Measurements from ENCODE around the gene TCAP. TPM values are rescaled to one million over a fixed set of nuclear protein-coding genes. Genes with fewer than 3 reads are reported as not detected.

The TCAP gene
- total and polyA plus RNA-seq, 10 of the 15 experiments (the other 5 are each of a cell fraction or from before 2014, with no cell fraction given) = 0.17 to 1.0 (median 0.36) TPM; not detected in 3

DNA sequence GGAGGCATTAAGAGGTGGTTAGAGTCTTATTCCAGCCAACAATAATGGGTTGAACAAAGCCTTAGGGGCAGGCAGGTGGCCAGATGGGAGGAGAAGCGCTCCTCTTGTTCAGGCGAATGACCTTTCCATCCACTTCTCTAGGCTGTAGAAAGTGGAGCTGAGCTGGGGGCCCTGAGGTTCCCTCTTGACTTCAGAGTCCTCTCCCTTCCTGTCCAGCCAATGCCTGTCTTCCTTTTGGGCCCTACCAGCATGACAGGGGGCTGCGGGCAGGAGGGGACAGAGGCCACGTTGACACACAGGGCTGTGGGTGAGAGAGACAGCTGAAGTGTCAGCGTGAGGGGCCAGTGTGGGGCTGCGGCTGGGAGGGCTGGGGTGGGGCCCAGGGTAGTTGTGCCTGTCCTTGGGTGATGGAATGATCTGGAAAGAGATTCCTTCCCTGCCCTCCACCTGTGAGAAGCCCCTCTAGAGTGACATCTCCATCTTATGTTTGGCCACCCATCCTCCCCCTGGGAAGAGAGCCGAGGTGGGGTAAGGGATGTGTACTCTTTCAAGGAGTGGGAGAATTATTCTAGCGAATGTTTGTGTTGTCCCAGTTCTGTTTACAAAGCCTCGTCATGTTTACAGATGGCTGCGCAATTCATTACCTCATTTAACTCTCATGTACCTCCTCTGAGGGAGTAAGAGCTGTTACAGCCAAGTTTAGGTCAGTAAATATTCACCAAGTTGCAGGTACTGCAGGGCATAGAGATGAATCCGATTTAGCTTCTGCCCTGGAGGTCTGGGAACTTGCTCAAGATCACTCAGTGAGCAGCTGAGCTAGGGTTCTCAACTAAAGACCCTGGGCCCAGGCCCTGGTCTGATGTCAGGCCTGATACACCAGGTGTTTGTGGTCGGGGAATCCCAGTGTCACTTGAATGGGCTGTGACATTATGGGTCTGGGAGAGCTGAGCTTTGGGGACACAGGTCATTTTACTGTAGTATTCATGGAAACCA is 38.0 kb downstream of the TCAP start (continued):
- TF ChIP-seq, protein P1, sequence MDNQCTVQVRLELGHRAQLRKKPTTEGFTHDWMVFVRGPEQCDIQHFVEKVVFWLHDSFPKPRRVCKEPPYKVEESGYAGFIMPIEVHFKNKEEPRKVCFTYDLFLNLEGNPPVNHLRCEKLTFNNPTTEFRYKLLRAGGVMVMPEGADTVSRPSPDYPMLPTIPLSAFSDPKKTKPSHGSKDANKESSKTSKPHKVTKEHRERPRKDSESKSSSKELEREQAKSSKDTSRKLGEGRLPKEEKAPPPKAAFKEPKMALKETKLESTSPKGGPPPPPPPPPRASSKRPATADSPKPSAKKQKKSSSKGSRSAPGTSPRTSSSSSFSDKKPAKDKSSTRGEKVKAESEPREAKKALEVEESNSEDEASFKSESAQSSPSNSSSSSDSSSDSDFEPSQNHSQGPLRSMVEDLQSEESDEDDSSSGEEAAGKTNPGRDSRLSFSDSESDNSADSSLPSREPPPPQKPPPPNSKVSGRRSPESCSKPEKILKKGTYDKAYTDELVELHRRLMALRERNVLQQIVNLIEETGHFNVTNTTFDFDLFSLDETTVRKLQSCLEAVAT (IDR thresholded peaks at IDR 0.05) = no peak
- TF ChIP-seq ASH2L (IDR thresholded peaks at IDR 0.05; ENCODE audit: borderline replicate concordance, low read depth) = no peak
- TF ChIP-seq MTA2 (IDR thresholded peaks at IDR 0.05; ENCODE audit: low read depth) = no peak
- no peak for TF ChIP-seq KDM1A (IDR thresholded peaks at IDR 0.05; ENCODE audit: borderline replicate concordance)
- no peak for TF ChIP-seq RCOR1 (conservative IDR thresholded peaks at IDR 0.05; ENCODE audit: low read depth, low read length)
- no peak for TF ChIP-seq ZNF384 (IDR thresholded peaks at IDR 0.05; ENCODE audit: borderline replicate concordance, low read depth, low read length)
- TF ChIP-seq NR2C1 (IDR thresholded peaks at IDR 0.05) = no peak
- TF ChIP-seq, protein P2, sequence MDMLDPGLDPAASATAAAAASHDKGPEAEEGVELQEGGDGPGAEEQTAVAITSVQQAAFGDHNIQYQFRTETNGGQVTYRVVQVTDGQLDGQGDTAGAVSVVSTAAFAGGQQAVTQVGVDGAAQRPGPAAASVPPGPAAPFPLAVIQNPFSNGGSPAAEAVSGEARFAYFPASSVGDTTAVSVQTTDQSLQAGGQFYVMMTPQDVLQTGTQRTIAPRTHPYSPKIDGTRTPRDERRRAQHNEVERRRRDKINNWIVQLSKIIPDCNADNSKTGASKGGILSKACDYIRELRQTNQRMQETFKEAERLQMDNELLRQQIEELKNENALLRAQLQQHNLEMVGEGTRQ (IDR thresholded peaks at IDR 0.05; ENCODE audit: borderline replicate concordance, low read depth, low read length) = no peak
- no peak for TF ChIP-seq NFYA (IDR thresholded peaks at IDR 0.05; ENCODE audit: borderline replicate concordance, low read depth, low read length)
- no peak for TF ChIP-seq ZNF274 (IDR thresholded peaks at IDR 0.05; ENCODE audit: insufficient read depth, insufficient read length)
- TF ChIP-seq, protein P3, sequence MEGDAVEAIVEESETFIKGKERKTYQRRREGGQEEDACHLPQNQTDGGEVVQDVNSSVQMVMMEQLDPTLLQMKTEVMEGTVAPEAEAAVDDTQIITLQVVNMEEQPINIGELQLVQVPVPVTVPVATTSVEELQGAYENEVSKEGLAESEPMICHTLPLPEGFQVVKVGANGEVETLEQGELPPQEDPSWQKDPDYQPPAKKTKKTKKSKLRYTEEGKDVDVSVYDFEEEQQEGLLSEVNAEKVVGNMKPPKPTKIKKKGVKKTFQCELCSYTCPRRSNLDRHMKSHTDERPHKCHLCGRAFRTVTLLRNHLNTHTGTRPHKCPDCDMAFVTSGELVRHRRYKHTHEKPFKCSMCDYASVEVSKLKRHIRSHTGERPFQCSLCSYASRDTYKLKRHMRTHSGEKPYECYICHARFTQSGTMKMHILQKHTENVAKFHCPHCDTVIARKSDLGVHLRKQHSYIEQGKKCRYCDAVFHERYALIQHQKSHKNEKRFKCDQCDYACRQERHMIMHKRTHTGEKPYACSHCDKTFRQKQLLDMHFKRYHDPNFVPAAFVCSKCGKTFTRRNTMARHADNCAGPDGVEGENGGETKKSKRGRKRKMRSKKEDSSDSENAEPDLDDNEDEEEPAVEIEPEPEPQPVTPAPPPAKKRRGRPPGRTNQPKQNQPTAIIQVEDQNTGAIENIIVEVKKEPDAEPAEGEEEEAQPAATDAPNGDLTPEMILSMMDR (IDR thresholded peaks at IDR 0.05 in 2 of 3, conservative IDR thresholded peaks at IDR 0.05 in 1 of 3; ENCODE audit: control insufficient read depth in 2 of 3, extremely low read depth in 1 of 3, insufficient read depth in 1 of 3, low read depth in 3 of 3, low read length in 3 of 3) = no peak
- no peak for TF ChIP-seq ETV6 (conservative IDR thresholded peaks at IDR 0.05 in 1 of 2, IDR thresholded peaks at IDR 0.05 in 1 of 2; ENCODE audit: borderline replicate concordance in 1 of 2, low read depth in 1 of 2)
- TF ChIP-seq MYB (IDR thresholded peaks at IDR 0.05; ENCODE audit: borderline replicate concordance, low read depth, low read length) = no peak
- TF ChIP-seq RB1 (IDR thresholded peaks at IDR 0.05; ENCODE audit: borderline replicate concordance) = no peak
- no peak for TF ChIP-seq CBX5 (IDR thresholded peaks at IDR 0.05; ENCODE audit: low read depth)
- TF ChIP-seq RAD51 (IDR thresholded peaks at IDR 0.05) = no peak
- peak; percentile 51 for TF ChIP-seq IKZF1 (conservative IDR thresholded peaks at IDR 0.05)
- TF ChIP-seq, protein P4, sequence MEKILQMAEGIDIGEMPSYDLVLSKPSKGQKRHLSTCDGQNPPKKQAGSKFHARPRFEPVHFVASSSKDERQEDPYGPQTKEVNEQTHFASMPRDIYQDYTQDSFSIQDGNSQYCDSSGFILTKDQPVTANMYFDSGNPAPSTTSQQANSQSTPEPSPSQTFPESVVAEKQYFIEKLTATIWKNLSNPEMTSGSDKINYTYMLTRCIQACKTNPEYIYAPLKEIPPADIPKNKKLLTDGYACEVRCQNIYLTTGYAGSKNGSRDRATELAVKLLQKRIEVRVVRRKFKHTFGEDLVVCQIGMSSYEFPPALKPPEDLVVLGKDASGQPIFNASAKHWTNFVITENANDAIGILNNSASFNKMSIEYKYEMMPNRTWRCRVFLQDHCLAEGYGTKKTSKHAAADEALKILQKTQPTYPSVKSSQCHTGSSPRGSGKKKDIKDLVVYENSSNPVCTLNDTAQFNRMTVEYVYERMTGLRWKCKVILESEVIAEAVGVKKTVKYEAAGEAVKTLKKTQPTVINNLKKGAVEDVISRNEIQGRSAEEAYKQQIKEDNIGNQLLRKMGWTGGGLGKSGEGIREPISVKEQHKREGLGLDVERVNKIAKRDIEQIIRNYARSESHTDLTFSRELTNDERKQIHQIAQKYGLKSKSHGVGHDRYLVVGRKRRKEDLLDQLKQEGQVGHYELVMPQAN (conservative IDR thresholded peaks at IDR 0.05) = no peak
- TF ChIP-seq YY1 (IDR thresholded peaks at IDR 0.05; ENCODE audit: low read depth, low read length) = no peak
- no peak for TF ChIP-seq ZNF622 (IDR thresholded peaks at IDR 0.05)
- TF ChIP-seq BHLHE40 (IDR thresholded peaks at IDR 0.05; ENCODE audit: borderline replicate concordance in 1 of 2, low read depth in 2 of 2, low read length in 1 of 2) = no peak
- no peak for TF ChIP-seq EGR1 (IDR thresholded peaks at IDR 0.05; ENCODE audit: borderline replicate concordance in 1 of 2, low read depth in 2 of 2, low read length in 2 of 2)
